Measurements from ENCODE around the gene NPTX1.

NPTX1 gene

GRCh38 chr17:80503921-80504320 is 27.5 kb upstream of the NPTX1 start:
- no peak overlapping the region for H3K4me2 ChIP-seq (ENCODE audit: low read length)
- no peak overlapping the region for H3K27ac ChIP-seq
- H3K36me3 ChIP-seq (ENCODE audit: control insufficient read depth, insufficient read depth, low read length): no peaks in the 10 kb centered on the region
- no peaks in the 10 kb centered on the region for H3K4me1 ChIP-seq
- H2AFZ ChIP-seq: no peak overlapping the region
- no peak for TF ChIP-seq CTCF (IDR thresholded peaks at IDR 0.05)
- no peaks in the 10 kb centered on the region for H3K27me3 ChIP-seq (ENCODE audit: control insufficient read depth, insufficient read depth, low read length)
- no peaks in the 10 kb centered on the region for H3K79me2 ChIP-seq
- no peak overlapping the region for H3K9ac ChIP-seq
- H3K9me3 ChIP-seq (ENCODE audit: control insufficient read depth, low read length): no peaks in the 10 kb centered on the region
- no peak overlapping the region for H3K4me3 ChIP-seq (ENCODE audit: low read depth, low read length)

- Histone ChIP-seq H3K9me3 (ENCODE audit: control insufficient read depth, low read length) (no peaks in the 10 kb centered on the region), H3K36me3 (ENCODE audit: control insufficient read depth, insufficient read depth, low read length) (no peaks in the 10 kb centered on the region), H3K4me1 (no peaks in the 10 kb centered on the region), H3K79me2 (no peaks in the 10 kb centered on the region), H3K4me2 (ENCODE audit: low read length) (no peak overlapping the region), H2AFZ (no peak overlapping the region), H3K9ac (no peak overlapping the region), H3K27me3 (ENCODE audit: control insufficient read depth, insufficient read depth, low read length) (no peaks in the 10 kb centered on the region), H3K27ac (no peak overlapping the region), H3K4me3 (ENCODE audit: low read depth, low read length) (no peak overlapping the region)
- no peak for TF ChIP-seq CTCF (IDR thresholded peaks at IDR 0.05)
Measured at GRCh38 chr17:80503031-80503430, 26.6 kb upstream of the NPTX1 start.

- H3K4me1 ChIP-seq: no peaks in the 10 kb centered on the region
- H2AFZ ChIP-seq: no peak overlapping the region
- H3K9me3 ChIP-seq (ENCODE audit: control insufficient read depth, low read length): no peaks in the 10 kb centered on the region
- no peaks in the 10 kb centered on the region for H3K36me3 ChIP-seq (ENCODE audit: control insufficient read depth, insufficient read depth, low read length)
- no peak overlapping the region for H3K27ac ChIP-seq
- H3K79me2 ChIP-seq: no peaks in the 10 kb centered on the region
- no peak overlapping the region for H3K4me3 ChIP-seq (ENCODE audit: low read depth, low read length)
- TF ChIP-seq CTCF (IDR thresholded peaks at IDR 0.05): no peak
- H3K9ac ChIP-seq: no peak overlapping the region
- no peak overlapping the region for H3K4me2 ChIP-seq (ENCODE audit: low read length)
- no peaks in the 10 kb centered on the region for H3K27me3 ChIP-seq (ENCODE audit: control insufficient read depth, insufficient read depth, low read length)
Measured at GRCh38 chr17:80502578-80502877, 26.1 kb upstream of the NPTX1 start.

- Histone ChIP-seq H2AFZ (no peak overlapping the region), H3K36me3 (ENCODE audit: control insufficient read depth, insufficient read depth, low read length) (no peaks in the 10 kb centered on the region), H3K27me3 (ENCODE audit: control insufficient read depth, insufficient read depth, low read length) (no peaks in the 10 kb centered on the region), H3K27ac (no peak overlapping the region), H3K4me3 (ENCODE audit: low read depth, low read length) (no peak overlapping the region), H3K4me2 (ENCODE audit: low read length) (no peak overlapping the region), H3K9me3 (ENCODE audit: control insufficient read depth, low read length) (no peaks in the 10 kb centered on the region), H3K79me2 (no peaks in the 10 kb centered on the region), H3K9ac (no peak overlapping the region), H3K4me1 (no peaks in the 10 kb centered on the region)
- no peak for TF ChIP-seq CTCF (IDR thresholded peaks at IDR 0.05)
Measured at GRCh38 chr17:80501741-80502577, 25.6 kb upstream of the NPTX1 start.
